Gastrocnemius medialis (tissue), 4 donors: ENCODE results near the gene RRP7A.

Experiments used
- CTCF ChIP-seq, 5 experiments: fragments of 450-650 bp in 3 of 5; fragments of 200-600 bp in 2 of 5; sonication (generic) in 2 of 5; IDR thresholded peaks in 4 of 5; conservative IDR thresholded peaks in 1 of 5; 1 replicate in 4 of 5; 2 replicates in 1 of 5; pipeline ENCODE4 v1.5.1; 2016 to 2019; ENCODE audit warnings: antibody characterized with exemption in 5 of 5, mild to moderate bottlenecking in 3 of 5, moderate library complexity in 3 of 5
- POLR2A ChIP-seq, 2 donors: fragments of 450-650 bp; IDR thresholded peaks; one replicate each; pipeline ENCODE4 v1.6.1; 2017; ENCODE audit warnings: antibody characterized with exemption in 2 of 2, mild to moderate bottlenecking in 2 of 2, moderate library complexity in 2 of 2

- TF ChIP-seq CTCF (IDR thresholded peaks at IDR 0.05 in 4 of 5, conservative IDR thresholded peaks at IDR 0.05 in 1 of 5) (no peak), POLR2A (IDR thresholded peaks at IDR 0.05) (peak; percentile 32 to 42)
Measured at GRCh38 chr22:42553475-42554361, 34.1 kb upstream of the RRP7A start, which contains the start of gene SERHL2.
